Femur (tissue), 1 donor: ENCODE data around the gene WBP4.
"Not testable (repeated sequence)": the region's sequence is repeated elsewhere in the genome, so short reads cannot be mapped to it uniquely, and the experiment has no call there.

Experiments
- DNase-seq: peaks from one replicate; pipeline ENCODE4 v3.0.0-alpha.2; 2017

The WBP4 gene

DNA sequence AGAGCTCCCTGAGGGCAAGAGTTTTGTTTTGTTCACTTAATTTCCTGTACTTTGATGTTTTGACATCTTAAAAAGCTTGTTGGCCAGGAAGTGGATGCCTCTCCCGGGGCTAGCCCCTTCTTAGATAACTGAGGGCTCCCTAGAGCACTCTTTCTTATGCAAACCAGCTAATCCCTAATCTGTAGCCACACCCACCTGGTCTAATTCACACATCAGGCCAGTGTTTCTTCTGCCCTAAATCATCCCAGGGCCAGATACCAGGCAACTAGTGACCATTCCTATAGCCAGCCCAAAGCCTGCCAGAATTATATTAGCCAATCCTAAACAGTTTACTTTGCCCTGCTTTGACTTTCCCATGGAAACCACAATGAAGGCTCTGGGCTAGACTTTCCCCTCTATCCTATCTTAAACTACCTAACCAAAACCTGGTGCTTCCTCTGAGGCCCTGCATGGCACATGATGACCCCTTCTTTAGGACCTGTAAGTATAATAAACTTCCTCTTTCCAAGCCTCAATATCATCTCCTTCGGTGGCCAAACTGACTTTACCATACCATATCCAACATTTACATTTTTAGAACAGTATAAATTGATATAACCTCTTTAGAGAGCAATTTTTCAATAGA, 24.8 kb downstream of the WBP4 start:
- DNase-seq: no peak

DNA sequence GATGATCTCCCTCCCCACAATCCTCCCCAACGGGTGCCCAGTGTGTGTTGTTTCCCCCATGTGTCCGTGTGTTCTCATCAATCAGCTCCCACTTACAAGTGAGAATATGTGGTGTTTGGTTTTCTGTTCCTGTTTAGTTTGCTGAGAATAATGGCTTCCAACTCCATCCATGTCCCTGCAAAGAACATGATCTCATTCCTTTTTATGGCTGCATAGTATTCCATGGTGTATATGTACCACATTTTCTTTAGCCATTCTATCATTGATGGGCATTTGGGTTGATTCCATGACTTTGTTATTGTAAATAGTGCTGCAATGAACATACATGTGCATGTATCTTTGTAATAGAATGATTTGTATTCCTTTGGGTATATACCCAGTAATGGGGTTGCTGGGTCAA, 34.4 kb downstream of the WBP4 start:
- not testable (repeated sequence) for DNase-seq

- DNase-seq: no peak
Measured at GRCh38 chr13:41098761-41099160, 37.5 kb downstream of the WBP4 start.

- DNase-seq: no peak
Measured at GRCh38 chr13:41099986-41100385, 38.7 kb downstream of the WBP4 start.

- DNase-seq: no peak
Measured at GRCh38 chr13:41107104-41107571, 45.8 kb downstream of the WBP4 start.

GRCh38 chr13:41107584-41108014, 46.3 kb downstream of the WBP4 start:
- no peak for DNase-seq

DNA sequence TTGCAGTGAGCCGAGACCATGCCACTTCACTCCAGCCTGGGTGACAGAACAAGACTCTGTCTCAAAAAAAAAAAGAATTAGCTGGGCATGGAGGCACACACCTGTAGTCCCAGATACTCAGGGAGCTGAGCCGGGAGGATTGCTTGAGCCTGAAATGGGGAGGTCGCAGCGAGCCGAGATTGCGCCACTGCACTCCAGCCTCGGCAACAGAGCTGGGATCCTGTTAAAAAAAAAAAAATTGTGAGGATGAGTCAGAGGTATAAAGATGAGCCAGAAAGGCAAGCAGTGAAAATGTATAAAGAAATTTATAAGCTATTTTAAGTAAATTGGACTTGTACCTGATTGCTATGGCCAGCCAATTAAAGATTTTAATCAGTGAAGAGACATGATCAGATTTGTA, 50.1 kb downstream of the WBP4 start:
- no peak for DNase-seq

GRCh38 chr13:41117869-41118268, 56.6 kb downstream of the WBP4 start:
- DNase-seq: no peak

DNA sequence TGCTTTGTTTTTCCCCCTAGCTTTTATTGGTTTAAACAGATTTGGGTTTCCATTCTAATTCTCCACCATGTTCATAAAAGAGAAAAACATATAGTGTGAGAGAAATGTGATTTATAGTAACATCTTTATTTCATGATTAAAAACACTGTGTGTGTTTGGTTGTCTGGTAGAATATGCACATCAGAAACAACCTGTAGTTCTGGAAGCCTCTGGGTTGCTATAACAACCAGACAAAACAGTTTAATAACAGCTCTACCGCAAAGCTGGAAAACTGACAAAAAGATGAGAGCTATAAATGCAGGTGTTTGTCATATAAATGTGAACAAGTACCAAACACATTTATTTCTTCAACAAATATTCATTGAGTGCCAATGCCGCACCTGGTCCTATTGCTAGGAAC, 61.5 kb downstream of the WBP4 start:
- no peak for DNase-seq

GRCh38 chr13:41127701-41128100, 66.4 kb downstream of the WBP4 start:
- no peak for DNase-seq

GRCh38 chr13:41130356-41130755, 69.0 kb downstream of the WBP4 start:
- DNase-seq: no peak

DNA sequence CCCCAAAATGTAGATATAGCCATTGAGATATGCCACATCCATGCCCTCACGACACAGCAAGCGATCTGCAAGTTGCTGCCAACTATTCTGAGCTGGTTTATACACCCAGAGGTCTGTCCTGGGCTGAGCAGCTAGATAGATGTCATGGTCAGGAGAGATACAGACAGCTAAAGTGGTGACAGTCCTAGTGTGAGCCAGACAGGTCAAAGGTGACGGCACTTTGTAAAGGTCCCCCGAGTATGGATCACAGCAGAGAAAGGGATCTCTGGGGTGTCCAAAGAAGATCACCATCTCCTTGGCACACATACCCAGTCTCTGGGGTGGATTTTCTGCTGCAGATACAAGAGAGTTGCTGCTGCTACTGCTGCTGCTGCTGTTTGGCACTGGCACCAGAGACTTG, 69.9 kb downstream of the WBP4 start:
- not testable (repeated sequence) for DNase-seq

- peak; percentile 22 for DNase-seq
Measured at GRCh38 chr13:41131660-41132511, 70.6 kb downstream of the WBP4 start.

DNA sequence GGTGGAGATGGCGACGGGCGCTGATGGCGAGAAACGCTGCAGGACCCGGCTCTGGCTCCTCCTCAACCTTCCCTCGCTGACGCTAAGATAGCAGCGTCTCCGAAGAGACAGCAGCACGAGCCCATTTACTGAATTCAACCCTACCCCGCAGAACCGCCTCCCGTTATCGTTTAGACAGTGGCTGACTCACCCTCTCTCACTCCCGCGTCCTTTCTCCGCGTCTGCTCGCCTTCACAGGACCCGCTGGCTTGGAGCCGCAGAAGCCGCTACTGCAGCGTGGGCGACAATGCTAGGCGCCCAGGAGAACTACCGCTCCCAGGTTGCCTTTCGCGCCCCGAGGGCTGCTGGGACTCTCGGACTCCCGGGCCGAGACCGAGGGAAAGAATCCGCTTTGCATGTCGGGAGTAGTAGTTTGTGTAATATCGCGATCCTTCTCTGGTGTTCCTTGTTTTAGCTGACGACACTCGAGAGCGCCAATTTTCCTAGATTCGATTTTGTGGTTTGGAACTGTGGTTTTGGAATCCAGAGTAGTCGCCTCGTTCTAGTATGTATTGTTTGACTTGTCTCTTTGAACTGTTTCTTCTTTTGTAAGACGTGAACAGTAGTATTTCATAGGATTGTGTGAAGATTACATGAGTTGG, 71.3 kb downstream of the WBP4 start, which contains the start of gene KBTBD6:
Gene KBTBD6 (minus strand): TSS at position 291 of the 641 bp plus-strand sequence. CDS start 291 bp downstream, outside the sequence.
- DNase-seq: peak; percentile 98
